Measurements from ENCODE around the gene VIPR1.

DNA sequence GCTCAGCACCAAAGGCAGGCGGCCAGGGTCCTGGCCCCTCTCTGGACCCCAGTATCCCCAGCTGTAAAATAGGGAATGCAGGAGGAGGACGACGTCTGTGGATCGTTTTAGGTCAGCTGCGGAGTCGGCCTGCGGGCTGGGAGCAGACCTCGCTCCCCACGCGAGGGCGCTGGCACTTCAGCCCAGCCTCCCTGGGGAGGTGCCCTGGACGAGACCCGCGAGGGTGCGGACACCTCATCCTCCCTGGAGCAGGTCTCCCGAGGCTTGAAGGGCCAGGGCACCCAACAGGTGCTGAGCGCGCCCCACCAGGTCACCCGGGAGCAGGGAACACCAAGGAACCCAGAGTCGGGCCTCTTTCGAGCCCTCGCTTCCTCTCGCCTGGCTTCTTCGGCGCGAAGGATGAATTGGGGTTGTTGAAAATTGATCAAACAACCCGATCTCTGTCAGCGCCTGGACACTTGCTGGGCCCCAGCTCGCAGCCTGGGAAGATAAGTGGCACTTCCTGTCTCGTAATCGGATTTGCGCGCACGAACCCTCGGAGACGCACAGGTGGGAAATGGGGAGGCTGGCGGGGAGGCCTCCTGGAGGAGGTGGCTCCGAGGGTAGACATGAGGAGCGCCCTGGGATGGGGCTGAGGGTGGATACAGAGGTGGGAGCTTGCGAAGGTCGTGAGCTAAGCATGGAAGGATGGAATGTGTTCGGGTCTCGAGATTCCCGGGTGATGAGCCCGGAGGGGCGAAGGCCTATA is 588 bp upstream of the VIPR1 start:
- TF ChIP-seq EZH2 (IDR thresholded peaks at IDR 0.05) (no peak), POLR2AphosphoS5 (IDR thresholded peaks at IDR 0.05; ENCODE audit: borderline replicate concordance, low read depth, low read length) (no peak), FOXP2 (optimal IDR thresholded peaks at IDR 0.05; ENCODE audit: control extremely low read depth, extremely low read length, insufficient read depth) (no peak)

All from SK-N-MC (cell line).